ENCODE data around the gene PLPPR1. TPM values are rescaled to one million over a fixed set of nuclear protein-coding genes. Genes with fewer than 3 reads are reported as not detected.
"Not testable (repeated sequence)": the region's sequence is repeated elsewhere in the genome, so short reads cannot be mapped to it uniquely, and the experiment has no call there.

The PLPPR1 gene
- total RNA-seq, 1 donor from 2014 or later: not detected

DNA sequence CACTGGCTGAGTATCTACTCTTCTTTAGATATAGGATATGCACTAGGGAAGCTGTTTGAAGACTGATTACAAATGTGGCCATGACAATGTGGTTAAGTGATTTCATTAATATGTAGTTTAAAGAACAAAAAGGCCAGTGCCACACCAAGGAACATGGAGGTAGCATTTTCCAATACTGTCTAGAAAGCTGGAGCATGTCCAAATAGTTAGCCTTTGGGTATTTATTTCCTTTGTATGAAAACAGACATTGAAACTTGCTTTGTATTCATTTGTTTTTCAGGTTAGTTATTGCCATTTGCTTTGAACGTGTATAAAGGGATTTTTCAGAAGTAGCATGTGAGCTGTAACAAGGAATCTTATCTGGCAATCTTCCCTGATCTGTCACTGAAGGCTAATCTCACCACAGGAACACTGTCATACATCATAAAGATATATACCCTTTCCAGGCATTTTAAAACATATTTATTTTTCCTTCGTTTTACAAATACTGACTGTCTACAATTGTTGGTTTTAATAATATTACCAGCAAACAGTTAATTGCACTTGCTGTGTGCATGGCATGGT is 93.4 kb downstream of the PLPPR1 start:
- H3K27me3 ChIP-seq: no peaks in the 10 kb centered on the region
- no peak for DNase-seq (ENCODE audit: low spot score in 2 of 2)
- no peak overlapping the region for H3K4me3 ChIP-seq
- no peak overlapping the region for H3K27ac ChIP-seq
- intact Hi-C loops (cut with DNase I): loop anchor here (10.0 kb wide), 1 partner anchor 63 kb away; no protein-coding TSS in a partner anchor
- H3K9me3 ChIP-seq: no peaks in the 10 kb centered on the region
- TF ChIP-seq, protein P1, sequence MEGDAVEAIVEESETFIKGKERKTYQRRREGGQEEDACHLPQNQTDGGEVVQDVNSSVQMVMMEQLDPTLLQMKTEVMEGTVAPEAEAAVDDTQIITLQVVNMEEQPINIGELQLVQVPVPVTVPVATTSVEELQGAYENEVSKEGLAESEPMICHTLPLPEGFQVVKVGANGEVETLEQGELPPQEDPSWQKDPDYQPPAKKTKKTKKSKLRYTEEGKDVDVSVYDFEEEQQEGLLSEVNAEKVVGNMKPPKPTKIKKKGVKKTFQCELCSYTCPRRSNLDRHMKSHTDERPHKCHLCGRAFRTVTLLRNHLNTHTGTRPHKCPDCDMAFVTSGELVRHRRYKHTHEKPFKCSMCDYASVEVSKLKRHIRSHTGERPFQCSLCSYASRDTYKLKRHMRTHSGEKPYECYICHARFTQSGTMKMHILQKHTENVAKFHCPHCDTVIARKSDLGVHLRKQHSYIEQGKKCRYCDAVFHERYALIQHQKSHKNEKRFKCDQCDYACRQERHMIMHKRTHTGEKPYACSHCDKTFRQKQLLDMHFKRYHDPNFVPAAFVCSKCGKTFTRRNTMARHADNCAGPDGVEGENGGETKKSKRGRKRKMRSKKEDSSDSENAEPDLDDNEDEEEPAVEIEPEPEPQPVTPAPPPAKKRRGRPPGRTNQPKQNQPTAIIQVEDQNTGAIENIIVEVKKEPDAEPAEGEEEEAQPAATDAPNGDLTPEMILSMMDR (IDR thresholded peaks at IDR 0.05): no peak
- H3K4me1 ChIP-seq: no peaks in the 10 kb centered on the region
- H3K36me3 ChIP-seq: no peaks in the 10 kb centered on the region

GRCh38 chr9:101126556-101126955 is 98.0 kb downstream of the PLPPR1 start:
- TF ChIP-seq, protein P1 (IDR thresholded peaks at IDR 0.05): no peak
- no peak overlapping the region for H3K27ac ChIP-seq
- no peaks in the 10 kb centered on the region for H3K4me1 ChIP-seq
- intact Hi-C loops (cut with DNase I): loop anchor here (10.0 kb wide), 1 partner anchor 58 kb away; no protein-coding TSS in a partner anchor
- no peaks in the 10 kb centered on the region for H3K9me3 ChIP-seq
- no peak overlapping the region for H3K4me3 ChIP-seq
- DNase-seq (ENCODE audit: low spot score in 2 of 2): no peak
- H3K27me3 ChIP-seq: no peaks in the 10 kb centered on the region
- no peaks in the 10 kb centered on the region for H3K36me3 ChIP-seq

GRCh38 chr9:101127369-101127768 is 98.8 kb downstream of the PLPPR1 start:
- H3K27me3 ChIP-seq; H3K36me3 ChIP-seq; H3K4me1 ChIP-seq; DNase-seq (ENCODE audit: low spot score in 2 of 2); H3K27ac ChIP-seq; H3K9me3 ChIP-seq; H3K4me3 ChIP-seq: not testable (repeated sequence)
- intact Hi-C loops (cut with DNase I): loop anchor here (10.0 kb wide), 1 partner anchor 57 kb away; no protein-coding TSS in a partner anchor

DNA sequence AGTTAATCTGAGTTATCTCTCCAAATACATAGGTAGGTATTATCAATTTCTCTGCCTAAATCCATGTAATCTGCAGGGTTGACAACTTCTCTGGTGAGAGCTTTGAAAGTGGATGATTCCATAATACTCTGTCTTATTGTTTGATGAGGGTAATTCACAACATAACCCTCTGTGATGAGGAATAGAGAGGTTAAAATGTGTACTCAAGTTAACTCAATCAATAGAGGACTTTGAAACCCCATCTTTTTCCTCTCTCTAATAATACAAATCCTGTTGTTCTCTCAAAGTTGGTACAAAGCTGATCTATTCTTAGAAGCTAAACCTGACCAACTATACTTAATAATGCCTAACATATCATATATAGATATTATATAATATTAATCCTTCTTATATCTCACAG is 100.1 kb downstream of the PLPPR1 start:
- DNase-seq (ENCODE audit: low spot score in 2 of 2): no peak
- Histone ChIP-seq H3K9me3 (no peaks in the 10 kb centered on the region), H3K4me1 (no peaks in the 10 kb centered on the region), H3K27ac (no peak overlapping the region), H3K27me3 (no peaks in the 10 kb centered on the region), H3K36me3 (no peaks in the 10 kb centered on the region), H3K4me3 (no peak overlapping the region)
- TF ChIP-seq, protein P1 (IDR thresholded peaks at IDR 0.05): no peak
- intact Hi-C loops (cut with DNase I): loop anchor here (10.0 kb wide), 1 partner anchor 56 kb away; no protein-coding TSS in a partner anchor

DNA sequence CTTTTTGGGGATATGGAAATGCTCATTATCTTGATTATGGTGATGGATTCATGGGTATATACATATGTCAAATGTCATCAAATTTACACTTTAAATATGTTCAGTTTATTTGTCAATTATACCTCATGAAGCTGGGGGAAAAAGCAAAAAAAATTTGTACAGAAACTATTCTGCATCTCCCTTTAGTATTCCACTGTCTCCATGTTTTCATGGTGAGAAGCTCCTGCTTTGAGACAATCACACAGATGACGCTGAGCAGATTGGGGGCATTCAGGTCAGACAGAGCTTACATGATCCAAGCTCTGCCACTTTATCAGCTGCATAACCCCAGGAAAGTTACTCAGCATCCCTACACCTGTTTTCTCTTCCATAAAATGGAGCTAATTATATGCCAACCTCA is 101.5 kb downstream of the PLPPR1 start:
- intact Hi-C loops (cut with DNase I): no loop called here
- Histone ChIP-seq H3K9me3 (no peaks in the 10 kb centered on the region), H3K27me3 (no peaks in the 10 kb centered on the region), H3K36me3 (no peaks in the 10 kb centered on the region), H3K4me3 (no peak overlapping the region), H3K4me1 (no peaks in the 10 kb centered on the region), H3K27ac (no peak overlapping the region)
- DNase-seq (ENCODE audit: low spot score in 2 of 2): no peak
- TF ChIP-seq, protein P1 (IDR thresholded peaks at IDR 0.05): no peak

- intact Hi-C loops (cut with DNase I): no loop called here
- DNase-seq (ENCODE audit: low spot score in 2 of 2): no peak
- no peaks in the 10 kb centered on the region for H3K36me3 ChIP-seq
- TF ChIP-seq, protein P1 (IDR thresholded peaks at IDR 0.05): no peak
- no peaks in the 10 kb centered on the region for H3K27me3 ChIP-seq
- no peaks in the 10 kb centered on the region for H3K9me3 ChIP-seq
- no peak overlapping the region for H3K27ac ChIP-seq
- no peak overlapping the region for H3K4me3 ChIP-seq
- no peaks in the 10 kb centered on the region for H3K4me1 ChIP-seq
Observed at GRCh38 chr9:101131326-101131725, 102.8 kb downstream of the PLPPR1 start.
